Umbilical cord (tissue), 2 donors: ENCODE results near the gene KLHL1. TPM values are rescaled to one million over a fixed set of nuclear protein-coding genes. Genes with fewer than 3 reads are reported as not detected.

Experiments
- DNase-seq: peaks from one replicate; pipeline ENCODE4 v3.0.0-alpha.2; 2015; ENCODE audit warnings: low spot score
- total RNA-seq: library from RNA; depleted of rRNA; stranded (reverse); fragments of >200 nt; gene quantifications from one replicate; pipeline ENCODE4 v1.2.3, GENCODE V29; 2014; ENCODE audit warnings: low replicate concordance; ENCODE audit not compliant: insufficient read depth

The KLHL1 gene
- total RNA-seq, 1 donor from 2014 or later = 1.4 TPM

- DNase-seq = no peak
Measured at GRCh38 chr13:70014337-70014736, 93.9 kb downstream of the KLHL1 start.

- DNase-seq = no peak
Measured at GRCh38 chr13:69999875-70000274, 108.4 kb downstream of the KLHL1 start.

GRCh38 chr13:69997061-69997460 is 111.2 kb downstream of the KLHL1 start:
- no peak for DNase-seq

- no peak for DNase-seq
Measured at GRCh38 chr13:69980799-69981198, 127.5 kb downstream of the KLHL1 start.

- no peak for DNase-seq
Measured at GRCh38 chr13:69975496-69975895, 132.8 kb downstream of the KLHL1 start.

GRCh38 chr13:69970520-69970919 is 137.7 kb downstream of the KLHL1 start:
- DNase-seq = no peak

GRCh38 chr13:69959046-69959445 is 149.2 kb downstream of the KLHL1 start:
- no peak for DNase-seq

GRCh38 chr13:69956839-69957238 is 151.4 kb downstream of the KLHL1 start:
- no peak for DNase-seq

- DNase-seq = no peak
Measured at GRCh38 chr13:69956349-69956748, 151.9 kb downstream of the KLHL1 start.

- no peak for DNase-seq
Measured at GRCh38 chr13:69955271-69955670, 153.0 kb downstream of the KLHL1 start.

GRCh38 chr13:69951412-69951811 is 156.8 kb downstream of the KLHL1 start:
- DNase-seq = no peak

GRCh38 chr13:69950160-69950559 is 158.1 kb downstream of the KLHL1 start:
- DNase-seq = no peak

- peak; percentile 19 for DNase-seq
Measured at GRCh38 chr13:69948016-69948415, 160.2 kb downstream of the KLHL1 start.

- DNase-seq = no peak
Measured at GRCh38 chr13:69947582-69947981, 160.7 kb downstream of the KLHL1 start.

GRCh38 chr13:69946511-69946910 is 161.7 kb downstream of the KLHL1 start:
- DNase-seq = no peak

- DNase-seq = no peak
Measured at GRCh38 chr13:69935043-69935442, 173.2 kb downstream of the KLHL1 start.

GRCh38 chr13:69928262-69928661 is 180.0 kb downstream of the KLHL1 start:
- no peak for DNase-seq

GRCh38 chr13:69921156-69921555 is 187.1 kb downstream of the KLHL1 start:
- DNase-seq = no peak

GRCh38 chr13:69912630-69913029 is 195.6 kb downstream of the KLHL1 start:
- DNase-seq = no peak

- DNase-seq = no peak
Measured at GRCh38 chr13:69910800-69911199, 197.5 kb downstream of the KLHL1 start.

- DNase-seq = no peak
Measured at GRCh38 chr13:69904784-69905183, 203.5 kb downstream of the KLHL1 start.

- DNase-seq = no peak
Measured at GRCh38 chr13:69903081-69903480, 205.2 kb downstream of the KLHL1 start.

GRCh38 chr13:69882451-69882850 is 225.8 kb downstream of the KLHL1 start:
- DNase-seq = no peak

- DNase-seq = no peak
Measured at GRCh38 chr13:69879936-69880335, 228.3 kb downstream of the KLHL1 start.
